Endometrial microvascular endothelial cells (primary cell): ENCODE results near the gene CEP350. TPM values are rescaled to one million over a fixed set of nuclear protein-coding genes. Genes with fewer than 3 reads are reported as not detected.

Experiments used
- in situ Hi-C: cut with HindIII; loops from 2 replicates; pipeline ENCODE4 v1.10.0; 2017; ENCODE audit warnings: low sequenced_read_pairs, low pct_unique_long_range_greater_than_20kb; ENCODE audit errors: inconsistent ontology term
- total RNA-seq: library from RNA; depleted of rRNA; stranded (reverse); fragments of >200 nt; gene quantifications from one replicate; pipeline ENCODE4 v1.2.3, GENCODE V29; 2015; ENCODE audit errors: inconsistent ontology term

CEP350 gene
- total RNA-seq, 1 donor from 2014 or later: 28.1 TPM

DNA sequence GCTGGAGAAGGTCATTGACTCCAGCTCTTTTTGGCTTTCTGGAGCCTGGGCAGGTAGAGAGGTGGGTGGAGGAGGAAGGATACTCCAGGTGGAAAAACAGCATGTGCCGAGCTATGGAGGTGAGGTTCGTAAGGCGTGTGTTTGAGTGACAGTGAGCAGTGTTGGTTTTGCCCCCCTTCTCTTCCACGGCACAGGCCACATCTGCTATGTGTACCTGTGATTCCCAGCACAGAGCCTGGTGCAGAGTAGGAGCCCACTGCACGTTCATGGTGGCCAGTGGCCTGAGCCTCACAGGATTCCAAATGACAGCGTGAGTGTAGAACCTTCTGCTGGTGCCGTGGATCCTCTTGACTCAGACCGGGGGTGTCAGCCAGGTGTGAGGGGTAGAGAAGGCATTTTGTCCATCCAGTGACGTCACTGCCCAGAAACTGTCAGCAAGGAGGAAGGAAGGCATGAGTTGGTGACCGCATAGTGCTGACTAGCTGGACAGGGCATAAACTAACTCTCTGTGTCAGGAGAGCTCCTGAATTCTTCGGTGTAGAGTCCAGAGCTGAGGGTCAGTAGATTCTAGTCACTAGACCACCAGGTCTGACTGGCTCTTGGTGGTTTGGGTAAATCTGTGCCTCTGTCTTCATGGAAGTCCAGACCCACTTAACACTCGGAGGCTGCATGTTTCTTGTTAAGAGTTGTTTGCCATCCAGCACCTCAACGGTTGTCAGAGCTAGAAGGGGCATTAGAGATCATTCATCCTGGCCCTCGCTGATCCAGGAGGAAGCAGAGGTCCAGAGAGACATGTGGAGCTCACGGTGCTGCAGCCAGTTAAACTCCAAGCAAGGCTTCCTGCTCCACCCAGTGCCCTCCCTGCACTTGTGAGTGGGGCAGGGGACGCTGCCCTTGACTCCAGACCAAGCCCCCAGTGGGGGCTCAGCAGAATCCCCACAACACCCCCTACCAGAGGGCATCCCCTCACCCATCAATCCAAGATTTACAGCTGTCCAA, 203.8 kb downstream of the CEP350 start:
- in situ Hi-C loops: no loop called here

DNA sequence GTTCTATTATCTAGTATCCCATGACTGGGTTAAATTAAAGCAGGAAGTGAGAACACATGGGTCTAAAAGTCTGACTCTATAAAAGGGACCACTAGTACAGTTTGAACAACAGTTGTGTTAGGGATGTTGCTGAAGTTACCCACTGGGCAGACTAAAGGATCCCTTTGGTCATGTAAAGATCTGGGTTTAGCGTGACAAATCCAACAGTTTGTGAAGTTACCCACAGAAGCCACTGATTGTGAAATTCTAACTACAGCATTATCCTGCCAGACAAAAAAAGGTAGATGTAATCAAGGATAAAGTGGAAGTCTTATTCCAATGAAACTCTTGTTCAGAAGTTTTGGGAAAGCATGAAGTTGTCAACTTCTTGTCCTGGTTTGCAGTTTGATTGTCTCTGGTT, 205.7 kb downstream of the CEP350 start:
- in situ Hi-C loops: no loop called here

DNA sequence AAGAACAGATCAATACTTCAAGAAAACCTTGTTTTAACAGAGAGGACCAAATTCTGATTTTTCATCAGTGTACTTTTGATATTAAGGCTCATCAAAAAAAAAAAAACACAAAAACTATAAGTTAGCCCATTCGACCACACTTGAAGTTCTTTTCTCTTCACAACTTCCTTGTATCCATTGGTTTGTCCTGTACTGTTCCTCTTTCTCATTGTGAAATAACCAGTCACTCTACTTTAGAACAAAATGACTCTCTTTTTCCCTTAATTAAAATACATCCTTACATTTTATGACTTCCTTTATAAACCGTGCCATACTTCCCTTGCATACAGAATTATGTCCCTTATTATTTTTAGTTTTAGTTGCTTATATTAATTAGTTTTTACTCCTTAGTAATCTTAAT, 208.4 kb downstream of the CEP350 start:
- in situ Hi-C loops: no loop called here

Other genes with a start within 250 kb of the CEP350 start
- 0.19 TPM for gene FAM163A, start 211.5 kb upstream of the CEP350 start, total RNA-seq
- 104 TPM for gene TOR1AIP2, start 77.0 kb upstream of the CEP350 start, total RNA-seq
- gene TOR1AIP1, start 72.5 kb upstream of the CEP350 start, total RNA-seq: 50.2 TPM
- gene QSOX1, start 200.1 kb downstream of the CEP350 start, total RNA-seq: 518 TPM